HepG2 (cell line): Measurements from ENCODE around the gene SMARCD1. TPM values are rescaled to one million over a fixed set of nuclear protein-coding genes. Genes with fewer than 3 reads are reported as not detected.

Source experiments
- BRF2 ChIP-seq: sonication (generic); formaldehyde crosslinking; IDR thresholded peaks from 2 replicates; pipeline ENCODE4 v1.8.1; 2022; ENCODE audit warnings: mild to moderate bottlenecking, missing genetic modification reagents
- CHCHD3 ChIP-seq: sonication (generic); formaldehyde crosslinking; IDR thresholded peaks from 2 replicates; pipeline ENCODE4 v1.8.0; 2022; ENCODE audit warnings: mild to moderate bottlenecking, missing genetic modification reagents, moderate library complexity
- CREB3 ChIP-seq: sonication (generic); formaldehyde crosslinking; IDR thresholded peaks from 2 replicates; pipeline ENCODE4 v1.5.0; 2020; ENCODE audit warnings: missing genetic modification reagents
- E2F1 ChIP-seq: sonication (generic); formaldehyde crosslinking; IDR thresholded peaks from 2 replicates; pipeline ENCODE4 v1.5.0; 2020; ENCODE audit warnings: missing genetic modification reagents
- MATR3 ChIP-seq: sonication (generic); formaldehyde crosslinking; IDR thresholded peaks from 2 replicates; pipeline ENCODE4 v1.4.0; 2020; ENCODE audit warnings: missing genetic modification reagents
- SNAPC4 ChIP-seq: sonication (generic); formaldehyde crosslinking; IDR thresholded peaks from 2 replicates; pipeline ENCODE4 v1.4.0; 2020; ENCODE audit warnings: mild to moderate bottlenecking, missing genetic modification reagents
- SOX13 ChIP-seq, 3 experiments: fragments of 450-650 bp in 1 of 3; sonication (generic) in 1 of 3; formaldehyde crosslinking in 1 of 3; IDR thresholded peaks in 2 of 3; conservative IDR thresholded peaks in 1 of 3; 2 replicates each; pipeline versions ENCODE4 v1.5.0 to v1.6.1; 2016 to 2020; ENCODE audit warnings: antibody characterized with exemption in 1 of 3, mild to moderate bottlenecking in 1 of 3, missing compliant biosample characterization in 1 of 3, missing genetic modification reagents in 1 of 3, moderate library complexity in 1 of 3
- THYN1 ChIP-seq: sonication (generic); formaldehyde crosslinking; IDR thresholded peaks from 2 replicates; pipeline ENCODE4 v1.8.1; 2023; ENCODE audit warnings: low read depth, mild to moderate bottlenecking, moderate library complexity, missing genetic modification reagents, borderline replicate concordance
- ZFYVE20 ChIP-seq: sonication (generic); formaldehyde crosslinking; IDR thresholded peaks from 2 replicates; pipeline ENCODE4 v1.8.0; 2023; ENCODE audit warnings: low read depth, mild to moderate bottlenecking, moderate library complexity, missing genetic modification reagents, borderline replicate concordance
- ZHX2 ChIP-seq, 2 experiments: sonication (generic) in 1 of 2; formaldehyde crosslinking in 1 of 2; IDR thresholded peaks; 2 replicates each; pipeline versions ENCODE4 v1.6.1 to v1.9.0; 2014 to 2022; ENCODE audit warnings: antibody characterized with exemption in 1 of 2, borderline replicate concordance in 1 of 2, inconsistent platforms in 1 of 2, low read depth in 1 of 2, missing genetic modification reagents in 1 of 2
- ZNF557 ChIP-seq: sonication (generic); formaldehyde crosslinking; IDR thresholded peaks from 2 replicates; pipeline ENCODE4 v1.4.0; 2020; ENCODE audit warnings: missing genetic modification reagents
- ZNF891 ChIP-seq: sonication (generic); formaldehyde crosslinking; IDR thresholded peaks from 2 replicates; pipeline ENCODE4 v1.5.0; 2020; ENCODE audit warnings: mild to moderate bottlenecking, missing genetic modification reagents
- polyA plus RNA-seq, 8 experiments: library from polyadenylated mRNA; depleted of rRNA in 3 of 8; stranded (reverse) in 7 of 8; unstranded in 1 of 8; fragments of >200 nt; fragmentation: Illumina TruSeq in 4 of 8; extraction: Trizol in 4 of 8; gene quantifications; 2 replicates each; pipeline versions ENCODE4 v1.2.1 to v1.2.3, GENCODE V29; 2011 to 2016; ENCODE audit warnings: low read depth in 4 of 8, missing spikeins in 1 of 8, mixed read lengths in 1 of 8; ENCODE audit not compliant: insufficient read depth in 1 of 8
- total RNA-seq, 5 experiments: library from RNA; depleted of rRNA; stranded (reverse); fragments of >200 nt; fragmentation: Illumina TruSeq; extraction: Trizol; gene quantifications; 2 replicates each; pipeline ENCODE4 v1.2.3, GENCODE V29; 2016; ENCODE audit warnings: low read depth in 1 of 5

Gene SMARCD1
- total and polyA plus RNA-seq, 2 of the 13 experiments (the other 11 are each of a cell fraction or from before 2014, with no cell fraction given), result 51.7 to 54.6 TPM

GRCh38 chr12:50103767-50104321, 18.7 kb downstream of the SMARCD1 start, which contains the start of gene GPD1 (continued):
- TF ChIP-seq E2F1 (CRISPR knock-in tag) (no peak), BRF2 (CRISPR knock-in tag) (no peak), SNAPC4 (CRISPR knock-in tag) (no peak), ZNF891 (CRISPR knock-in tag) (no peak), ZFYVE20 (CRISPR knock-in tag) (no peak), ZNF557 (no peak), CHCHD3 (CRISPR knock-in tag) (no peak), THYN1 (CRISPR knock-in tag) (no peak), MATR3 (no peak), CREB3 (CRISPR knock-in tag) (no peak), SOX13 (IDR thresholded peaks at IDR 0.05) (no peak), SOX13 (CRISPR knock-in tag; conservative IDR thresholded peaks at IDR 0.05 in 1 of 2, IDR thresholded peaks at IDR 0.05 in 1 of 2) (no peak), ZHX2 (IDR thresholded peaks at IDR 0.05; ENCODE audit: low read depth) (no peak), ZHX2 (CRISPR knock-in tag; IDR thresholded peaks at IDR 0.05; ENCODE audit: borderline replicate concordance) (no peak)
